K562 (cell line): ENCODE measurements around the gene C2CD2. TPM values are rescaled to one million over a fixed set of nuclear protein-coding genes. Genes with fewer than 3 reads are reported as not detected.
A peak's percentile ranks its signal among the peaks of the same experiment; 100 is the strongest.

Experiments used
- ASH1L ChIP-seq: fragments of 450-650 bp; IDR thresholded peaks from 2 replicates; pipeline ENCODE4 v1.6.1; 2018; ENCODE audit warnings: borderline replicate concordance, mild to moderate bottlenecking, low read depth; ENCODE audit not compliant: partially characterized antibody
- ETV6 ChIP-seq, 3 experiments: fragments of 150-350 bp in 1 of 3; sonication (generic) in 1 of 3; formaldehyde crosslinking in 1 of 3; IDR thresholded peaks; 2 replicates each; pipeline versions ENCODE4 v1.6.1 to v1.8.0; 2014 to 2022; ENCODE audit warnings: borderline replicate concordance in 2 of 3, low read depth in 2 of 3, antibody characterized with exemption in 1 of 3, low read length in 1 of 3, mild to moderate bottlenecking in 1 of 3, missing genetic modification reagents in 1 of 3
- KAT2B ChIP-seq: IDR thresholded peaks from one replicate; pipeline ENCODE4 v1.6.1; 2012; ENCODE audit warnings: low read depth, mild to moderate bottlenecking, control low read depth, inconsistent platforms, low read length, moderate library complexity
- NFXL1 ChIP-seq: fragments of 450-650 bp; formaldehyde crosslinking; IDR thresholded peaks from 2 replicates; pipeline ENCODE4 v1.4.0; 2021; ENCODE audit warnings: mild to moderate bottlenecking
- PYGO2 ChIP-seq: fragments of 450-650 bp; IDR thresholded peaks from 2 replicates; pipeline ENCODE4 v1.6.1; 2016; ENCODE audit warnings: mild to moderate bottlenecking, missing genetic modification characterization, moderate library complexity, missing compliant biosample characterization
- RCOR1 ChIP-seq, 2 experiments: IDR thresholded peaks; 2 replicates each; pipeline ENCODE4 v1.6.1; 2012; ENCODE audit warnings: low read depth in 2 of 2, low read length in 2 of 2, borderline replicate concordance in 1 of 2, improper control_type of control experiment in 1 of 2
- SNRNP70 ChIP-seq: fragments of 200-400 bp; formaldehyde crosslinking; optimal IDR thresholded peaks from 2 replicates; pipeline ENCODE3; 2017; ENCODE audit warnings: low read depth, low read length
- TEAD2 ChIP-seq: fragments of 450-650 bp; IDR thresholded peaks from 2 replicates; pipeline ENCODE4 v1.6.1; 2016; ENCODE audit warnings: missing genetic modification characterization, control low read depth, missing compliant biosample characterization
- U2AF2 ChIP-seq: fragments of 200-400 bp; formaldehyde crosslinking; optimal IDR thresholded peaks from 2 replicates; pipeline ENCODE3; 2017; ENCODE audit warnings: low read depth, mild to moderate bottlenecking, low read length
- ZNF133 ChIP-seq: fragments of 250-450 bp; sonication (Bioruptor Pico); IDR thresholded peaks from 2 replicates; pipeline ENCODE4 v1.4.0; 2020; ENCODE audit warnings: mild to moderate bottlenecking
- ZNF644 ChIP-seq: fragments of 200-800 bp; sonication (Bioruptor generic); IDR thresholded peaks from 2 replicates; pipeline ENCODE4 v1.6.1; 2016; ENCODE audit warnings: low read depth, missing genetic modification characterization, missing compliant biosample characterization
- polyA plus RNA-seq, 8 experiments: library from polyadenylated mRNA; depleted of rRNA in 4 of 8; stranded (reverse) in 5 of 8; unstranded in 3 of 8; fragments of >200 nt; fragmentation: Nextera tagmentation in 2 of 8; fragmentation: Illumina TruSeq in 1 of 8; extraction: Ambion mirVana in 2 of 8; extraction: Trizol in 1 of 8; gene quantifications; 2 replicates each; pipeline versions ENCODE4 v1.2.1 to v1.2.3, GENCODE V29; 2011 to 2014; ENCODE audit warnings: inconsistent platforms in 1 of 8, missing spikeins in 1 of 8
- total RNA-seq, 7 experiments: library from RNA; depleted of rRNA in 6 of 7; stranded (reverse); fragments of >200 nt in 6 of 7; fragmentation: Illumina TruSeq in 2 of 7; extraction: Trizol in 2 of 7; gene quantifications; 2 replicates each; pipeline versions ENCODE4 v1.2.1 to v1.2.3, GENCODE V29; 2011 to 2021; ENCODE audit warnings: low replicate concordance in 1 of 7
- TF ChIP-seq, protein P1 (sequence below): fragments of 450-650 bp; IDR thresholded peaks from 2 replicates; pipeline ENCODE4 v1.6.1; 2016; ENCODE audit warnings: low read depth
- TF ChIP-seq, protein P2 (sequence below): fragments of 450-650 bp; IDR thresholded peaks from 2 replicates; pipeline ENCODE4 v1.6.1; 2016; ENCODE audit warnings: missing biosample characterization, missing genetic modification characterization
- TF ChIP-seq, protein P3 (sequence below), 2 experiments: fragments of 450-650 bp; conservative IDR thresholded peaks; 2 replicates each; pipeline ENCODE4 v1.6.1; 2017; ENCODE audit warnings: mild to moderate bottlenecking in 2 of 2, moderate library complexity in 2 of 2
- TF ChIP-seq, protein P4 (sequence below): sonication (generic); formaldehyde crosslinking; IDR thresholded peaks from 2 replicates; pipeline ENCODE4 v1.9.0; 2022; ENCODE audit warnings: mild to moderate bottlenecking, missing genetic modification reagents

C2CD2 gene
- total and polyA plus RNA-seq, 9 of the 15 experiments (the other 6 are each of a cell fraction or from before 2014, with no cell fraction given), result 1.3 to 21.6 (median 12.1) TPM

DNA sequence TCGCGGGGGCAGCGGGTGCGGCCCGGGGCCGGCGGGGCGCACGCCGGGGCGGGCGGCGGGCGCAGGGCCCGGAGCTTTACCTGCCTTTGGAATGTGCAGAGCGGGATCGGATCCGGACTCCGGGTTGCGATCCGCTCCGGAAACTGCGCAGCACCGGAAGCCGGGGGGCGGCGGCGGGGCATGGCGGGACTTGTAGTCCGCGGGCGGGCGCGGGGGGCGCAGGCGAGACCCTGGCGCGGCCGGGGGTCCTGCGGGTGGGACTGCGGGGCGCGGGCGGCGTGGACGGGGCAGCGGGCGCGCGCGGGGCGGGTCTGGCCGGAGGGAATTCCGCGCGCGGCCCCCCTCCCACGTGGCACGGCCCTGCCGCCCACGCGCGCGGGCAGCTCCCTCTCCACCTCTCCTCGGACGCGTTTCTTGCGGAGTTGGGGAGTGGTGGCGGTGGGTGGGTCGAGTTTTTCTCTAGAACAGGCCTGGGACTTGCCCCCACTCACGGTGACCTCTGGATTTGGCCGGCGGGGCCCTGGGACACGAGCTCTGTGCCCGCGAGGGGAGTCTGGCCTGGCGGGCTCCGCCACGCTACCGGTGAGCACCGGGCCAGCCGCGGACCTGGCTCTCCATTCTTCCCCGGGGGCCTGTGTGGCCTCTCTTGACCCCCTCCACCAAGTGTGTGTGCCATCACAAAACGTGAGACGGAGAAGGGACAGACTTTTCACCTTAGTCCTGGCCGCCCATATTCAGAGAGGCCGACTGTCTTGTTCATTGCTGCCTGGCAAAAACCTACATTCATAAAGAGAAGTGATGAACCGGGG is 74.4 kb downstream of the C2CD2 start, which contains the start of gene PRDM15 (continued):
- TF ChIP-seq, protein P1, sequence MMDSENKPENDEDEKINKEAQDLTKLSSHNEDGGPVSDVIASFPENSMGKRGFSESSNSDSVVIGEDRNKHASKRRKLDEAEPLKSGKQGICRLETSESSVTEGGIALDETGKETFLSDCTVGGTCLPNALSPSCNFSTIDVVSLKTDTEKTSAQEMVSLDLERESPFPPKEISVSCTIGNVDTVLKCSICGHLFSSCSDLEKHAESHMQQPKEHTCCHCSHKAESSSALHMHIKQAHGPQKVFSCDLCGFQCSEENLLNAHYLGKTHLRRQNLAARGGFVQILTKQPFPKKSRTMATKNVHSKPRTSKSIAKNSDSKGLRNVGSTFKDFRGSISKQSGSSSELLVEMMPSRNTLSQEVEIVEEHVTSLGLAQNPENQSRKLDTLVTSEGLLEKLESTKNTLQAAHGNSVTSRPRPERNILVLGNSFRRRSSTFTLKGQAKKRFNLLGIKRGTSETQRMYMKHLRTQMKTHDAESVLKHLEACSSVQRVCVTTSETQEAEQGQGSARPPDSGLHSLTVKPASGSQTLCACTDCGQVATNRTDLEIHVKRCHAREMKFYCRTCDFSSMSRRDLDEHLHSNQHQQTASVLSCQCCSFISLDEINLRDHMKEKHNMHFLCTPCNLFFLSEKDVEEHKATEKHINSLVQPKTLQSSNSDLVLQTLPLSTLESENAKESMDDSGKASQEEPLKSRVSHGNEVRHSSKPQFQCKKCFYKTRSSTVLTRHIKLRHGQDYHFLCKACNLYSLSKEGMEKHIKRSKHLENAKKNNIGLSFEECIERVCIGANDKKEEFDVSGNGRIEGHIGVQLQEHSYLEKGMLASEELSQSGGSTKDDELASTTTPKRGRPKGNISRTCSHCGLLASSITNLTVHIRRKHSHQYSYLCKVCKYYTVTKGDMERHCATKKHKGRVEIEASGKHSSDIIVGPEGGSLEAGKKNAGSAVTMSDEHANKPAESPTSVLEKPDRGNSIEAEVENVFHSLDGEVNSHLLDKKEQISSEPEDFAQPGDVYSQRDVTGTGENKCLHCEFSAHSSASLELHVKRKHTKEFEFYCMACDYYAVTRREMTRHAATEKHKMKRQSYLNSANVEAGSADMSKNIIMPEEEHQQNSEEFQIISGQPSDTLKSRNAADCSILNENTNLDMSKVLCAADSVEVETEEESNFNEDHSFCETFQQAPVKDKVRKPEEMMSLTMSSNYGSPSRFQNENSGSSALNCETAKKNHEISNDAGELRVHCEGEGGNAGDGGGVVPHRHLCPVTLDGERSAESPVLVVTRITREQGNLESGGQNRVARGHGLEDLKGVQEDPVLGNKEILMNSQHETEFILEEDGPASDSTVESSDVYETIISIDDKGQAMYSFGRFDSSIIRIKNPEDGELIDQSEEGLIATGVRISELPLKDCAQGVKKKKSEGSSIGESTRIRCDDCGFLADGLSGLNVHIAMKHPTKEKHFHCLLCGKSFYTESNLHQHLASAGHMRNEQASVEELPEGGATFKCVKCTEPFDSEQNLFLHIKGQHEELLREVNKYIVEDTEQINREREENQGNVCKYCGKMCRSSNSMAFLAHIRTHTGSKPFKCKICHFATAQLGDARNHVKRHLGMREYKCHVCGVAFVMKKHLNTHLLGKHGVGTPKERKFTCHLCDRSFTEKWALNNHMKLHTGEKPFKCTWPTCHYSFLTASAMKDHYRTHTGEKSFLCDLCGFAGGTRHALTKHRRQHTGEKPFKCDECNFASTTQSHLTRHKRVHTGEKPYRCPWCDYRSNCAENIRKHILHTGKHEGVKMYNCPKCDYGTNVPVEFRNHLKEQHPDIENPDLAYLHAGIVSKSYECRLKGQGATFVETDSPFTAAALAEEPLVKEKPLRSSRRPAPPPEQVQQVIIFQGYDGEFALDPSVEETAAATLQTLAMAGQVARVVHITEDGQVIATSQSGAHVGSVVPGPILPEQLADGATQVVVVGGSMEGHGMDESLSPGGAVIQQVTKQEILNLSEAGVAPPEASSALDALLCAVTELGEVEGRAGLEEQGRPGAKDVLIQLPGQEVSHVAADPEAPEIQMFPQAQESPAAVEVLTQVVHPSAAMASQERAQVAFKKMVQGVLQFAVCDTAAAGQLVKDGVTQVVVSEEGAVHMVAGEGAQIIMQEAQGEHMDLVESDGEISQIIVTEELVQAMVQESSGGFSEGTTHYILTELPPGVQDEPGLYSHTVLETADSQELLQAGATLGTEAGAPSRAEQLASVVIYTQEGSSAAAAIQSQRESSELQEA, result no peak
- TF ChIP-seq, protein P2, sequence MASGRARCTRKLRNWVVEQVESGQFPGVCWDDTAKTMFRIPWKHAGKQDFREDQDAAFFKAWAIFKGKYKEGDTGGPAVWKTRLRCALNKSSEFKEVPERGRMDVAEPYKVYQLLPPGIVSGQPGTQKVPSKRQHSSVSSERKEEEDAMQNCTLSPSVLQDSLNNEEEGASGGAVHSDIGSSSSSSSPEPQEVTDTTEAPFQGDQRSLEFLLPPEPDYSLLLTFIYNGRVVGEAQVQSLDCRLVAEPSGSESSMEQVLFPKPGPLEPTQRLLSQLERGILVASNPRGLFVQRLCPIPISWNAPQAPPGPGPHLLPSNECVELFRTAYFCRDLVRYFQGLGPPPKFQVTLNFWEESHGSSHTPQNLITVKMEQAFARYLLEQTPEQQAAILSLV (tag), result no peak
- TF ChIP-seq SNRNP70, result no peak
- TF ChIP-seq ASH1L, result no peak
- no peak for TF ChIP-seq RCOR1 (IDR thresholded peaks at IDR 0.05; ENCODE audit: borderline replicate concordance in 1 of 2, low read depth in 2 of 2, low read length in 2 of 2)
- TF ChIP-seq KAT2B, result no peak
- TF ChIP-seq ETV6 (IDR thresholded peaks at IDR 0.05; ENCODE audit: borderline replicate concordance in 1 of 2, low read depth in 2 of 2, low read length in 1 of 2), result no peak
- TF ChIP-seq ETV6 (CRISPR knock-in tag; IDR thresholded peaks at IDR 0.05; ENCODE audit: borderline replicate concordance), result no peak
- TF ChIP-seq U2AF2, result no peak
- TF ChIP-seq, protein P3, sequence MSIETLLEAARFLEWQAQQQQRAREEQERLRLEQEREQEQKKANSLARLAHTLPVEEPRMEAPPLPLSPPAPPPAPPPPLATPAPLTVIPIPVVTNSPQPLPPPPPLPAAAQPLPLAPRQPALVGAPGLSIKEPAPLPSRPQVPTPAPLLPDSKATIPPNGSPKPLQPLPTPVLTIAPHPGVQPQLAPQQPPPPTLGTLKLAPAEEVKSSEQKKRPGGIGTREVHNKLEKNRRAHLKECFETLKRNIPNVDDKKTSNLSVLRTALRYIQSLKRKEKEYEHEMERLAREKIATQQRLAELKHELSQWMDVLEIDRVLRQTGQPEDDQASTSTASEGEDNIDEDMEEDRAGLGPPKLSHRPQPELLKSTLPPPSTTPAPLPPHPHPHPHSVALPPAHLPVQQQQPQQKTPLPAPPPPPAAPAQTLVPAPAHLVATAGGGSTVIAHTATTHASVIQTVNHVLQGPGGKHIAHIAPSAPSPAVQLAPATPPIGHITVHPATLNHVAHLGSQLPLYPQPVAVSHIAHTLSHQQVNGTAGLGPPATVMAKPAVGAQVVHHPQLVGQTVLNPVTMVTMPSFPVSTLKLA (conservative IDR thresholded peaks at IDR 0.05), result peak; percentile 35 to 82; a peak in 3 of 4 replicates
- TF ChIP-seq TEAD2 (tag), result no peak
- TF ChIP-seq, protein P4, sequence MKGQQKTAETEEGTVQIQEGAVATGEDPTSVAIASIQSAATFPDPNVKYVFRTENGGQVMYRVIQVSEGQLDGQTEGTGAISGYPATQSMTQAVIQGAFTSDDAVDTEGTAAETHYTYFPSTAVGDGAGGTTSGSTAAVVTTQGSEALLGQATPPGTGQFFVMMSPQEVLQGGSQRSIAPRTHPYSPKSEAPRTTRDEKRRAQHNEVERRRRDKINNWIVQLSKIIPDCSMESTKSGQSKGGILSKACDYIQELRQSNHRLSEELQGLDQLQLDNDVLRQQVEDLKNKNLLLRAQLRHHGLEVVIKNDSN (CRISPR knock-in tag), result peak; percentile 43
- no peak for TF ChIP-seq NFXL1
- TF ChIP-seq PYGO2, result no peak
- TF ChIP-seq ZNF644, result no peak
- TF ChIP-seq ZNF133, result no peak
